Middle frontal gyrus (tissue), 1 donor: Measurements from ENCODE around the gene CLPSL1.

Experiments
- DNase-seq: peaks from one replicate; pipeline ENCODE4 v3.0.0-alpha.2; 2015; ENCODE audit warnings: low spot score; ENCODE audit errors: extremely low spot score

CLPSL1 gene

GRCh38 chr6:35795453-35796071 lies 14.7 kb downstream of the CLPSL1 start:
- no peak for DNase-seq

- DNase-seq: no peak
These were observed 15.4 kb downstream of the CLPSL1 start for GRCh38 chr6:35796236-35796635.

GRCh38 chr6:35797837-35798526 lies 17.2 kb downstream of the CLPSL1 start:
- no peak for DNase-seq

GRCh38 chr6:35798706-35799105 lies 17.9 kb downstream of the CLPSL1 start:
- no peak for DNase-seq

GRCh38 chr6:35801148-35801547 lies 20.3 kb downstream of the CLPSL1 start:
- DNase-seq: no peak

DNA sequence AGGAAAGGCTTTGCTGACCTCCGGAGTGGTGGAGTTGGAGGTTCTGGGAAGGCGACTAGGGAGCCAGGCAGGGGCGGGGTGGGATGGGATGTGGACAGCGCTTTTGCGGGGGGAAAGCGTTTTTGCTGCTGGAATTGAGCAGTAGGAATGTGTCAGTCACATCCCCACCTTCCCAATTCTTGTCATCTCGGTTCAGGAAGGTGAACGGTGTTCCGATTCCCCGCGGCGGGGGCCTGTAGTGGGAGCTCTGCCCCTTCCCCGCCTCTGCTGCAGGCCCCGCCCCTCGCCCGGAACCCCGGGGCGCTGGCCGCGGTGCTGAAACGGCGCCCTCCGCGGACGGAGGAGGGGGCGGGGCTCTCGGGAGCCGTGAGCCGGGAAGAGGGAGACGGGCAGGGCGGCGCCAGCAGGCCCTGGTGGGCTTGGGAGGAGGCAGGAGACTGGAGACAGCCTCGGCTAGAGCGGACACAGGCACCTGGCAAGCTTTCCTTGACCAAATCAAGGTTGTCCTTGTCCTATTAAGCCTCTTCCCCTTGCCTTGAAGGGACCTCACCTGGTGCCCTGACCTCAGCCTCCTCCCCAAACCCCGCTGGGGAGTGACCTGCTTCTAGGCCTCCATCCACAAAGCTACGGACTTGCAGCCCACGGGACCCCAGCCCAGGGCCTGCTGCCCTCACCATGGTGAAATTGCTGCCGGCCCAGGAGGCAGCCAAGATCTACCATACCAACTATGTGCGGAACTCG lies 24.3 kb downstream of the CLPSL1 start, which contains the start of gene LHFPL5:
Gene LHFPL5, plus strand, starts transcription at position 357 of the 741 bp plus-strand sequence. Its CDS starts 319 bp downstream, at position 676.
- no peak for DNase-seq

GRCh38 chr6:35808688-35809087 lies 27.9 kb downstream of the CLPSL1 start:
- DNase-seq: no peak

GRCh38 chr6:35809809-35810208 lies 29.0 kb downstream of the CLPSL1 start:
- DNase-seq: no peak

DNA sequence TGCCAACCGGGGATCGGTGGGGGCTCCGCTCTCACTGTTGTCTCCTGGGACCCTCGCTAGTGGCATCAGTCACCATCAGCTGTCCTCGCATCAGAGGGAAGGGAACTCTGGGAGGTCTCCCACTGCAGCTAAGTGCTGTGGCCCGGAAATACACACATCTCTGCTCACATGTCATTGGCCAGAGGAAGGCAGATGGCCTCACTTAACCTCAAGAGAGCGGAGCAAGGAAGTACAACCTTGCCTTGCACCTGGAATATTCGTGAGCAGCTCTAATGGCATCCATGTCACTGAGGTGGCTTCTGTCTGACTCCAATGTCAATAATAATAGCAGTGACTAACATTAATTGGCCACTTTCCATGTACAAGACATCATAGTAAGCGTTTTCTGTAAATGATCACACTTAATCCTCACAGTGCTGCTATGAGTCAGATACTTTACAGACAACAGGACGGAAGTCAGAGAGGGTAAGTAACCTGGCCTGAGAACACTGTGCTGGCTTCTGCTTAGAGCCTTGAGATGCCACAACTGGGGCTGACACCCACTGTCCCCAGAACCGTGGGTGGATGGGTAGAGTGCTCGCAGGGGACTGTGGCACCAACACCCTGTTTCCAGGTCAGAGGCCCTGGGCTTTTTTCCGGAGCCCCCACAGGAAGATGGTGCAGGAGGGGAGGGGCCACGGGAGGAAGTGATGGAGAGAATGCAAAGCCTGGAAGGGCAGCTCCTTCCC lies 30.3 kb downstream of the CLPSL1 start:
- no peak for DNase-seq

DNA sequence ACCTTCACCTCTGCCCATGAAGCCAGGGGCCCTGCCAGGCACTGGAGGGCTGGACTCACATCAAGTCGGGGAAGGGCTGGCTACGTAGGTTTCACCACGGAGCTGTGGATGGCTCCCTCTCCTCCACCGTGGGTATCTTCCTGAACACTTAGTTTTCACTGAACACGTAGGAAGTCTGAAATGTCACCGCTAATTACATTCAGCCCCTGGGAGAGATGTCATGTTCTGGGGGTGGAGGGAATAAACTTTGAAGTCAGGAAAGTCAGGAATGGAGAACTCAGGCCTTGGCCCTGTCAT lies 30.8 kb downstream of the CLPSL1 start:
- DNase-seq: no peak

- DNase-seq: no peak
These were observed 36.7 kb downstream of the CLPSL1 start for GRCh38 chr6:35817515-35817914.

- no peak for DNase-seq
These were observed 42.8 kb downstream of the CLPSL1 start for GRCh38 chr6:35823601-35824000.

DNA sequence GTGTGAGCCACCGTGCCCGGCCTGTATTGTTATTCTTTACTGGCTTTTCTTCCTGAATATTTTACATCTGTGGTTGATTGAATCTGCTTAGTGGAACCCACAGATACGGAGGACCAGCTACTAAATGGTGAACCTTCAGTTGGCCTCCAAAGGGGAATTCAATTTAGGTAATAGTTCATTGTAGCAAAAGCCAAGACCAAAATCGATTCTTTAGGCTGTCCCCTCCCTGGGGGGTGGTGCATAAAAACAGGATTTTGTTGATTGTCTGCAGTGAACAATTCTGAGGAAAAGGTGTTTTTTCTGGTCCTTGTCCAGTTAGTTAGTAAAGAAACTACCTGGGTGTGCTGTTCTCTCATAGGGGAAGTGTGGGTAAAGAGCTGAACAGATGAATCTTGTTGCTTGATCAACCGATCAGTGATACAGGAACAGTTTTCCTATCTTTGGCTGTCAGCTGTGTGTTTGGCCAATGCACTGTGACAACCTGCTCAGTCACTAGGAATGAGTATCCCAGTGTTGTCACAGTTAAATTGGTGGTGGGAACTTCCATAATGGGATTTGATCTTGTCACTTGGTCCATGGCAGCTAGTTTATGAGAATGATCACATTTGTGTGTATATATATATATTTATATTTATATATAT lies 43.9 kb downstream of the CLPSL1 start:
- no peak for DNase-seq

DNA sequence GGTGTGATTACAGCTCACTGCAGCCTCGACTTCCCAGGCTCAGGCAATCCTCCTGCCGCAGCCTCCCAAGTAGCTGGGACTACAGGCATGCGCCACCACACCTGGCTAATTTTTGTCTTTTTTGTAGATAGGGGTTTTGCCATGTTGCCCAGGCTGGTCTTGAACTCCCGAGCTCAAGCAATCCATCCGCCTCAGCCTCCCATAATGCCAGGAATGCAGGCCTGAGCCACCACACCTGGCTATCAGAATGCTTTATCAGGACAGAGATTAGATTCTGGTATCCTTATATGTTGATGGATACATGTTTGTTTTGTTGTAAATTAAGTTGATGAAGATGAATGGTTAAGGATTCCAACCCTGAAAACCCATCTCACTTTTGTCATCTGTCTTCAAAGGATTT lies 48.5 kb downstream of the CLPSL1 start:
- DNase-seq: no peak

- DNase-seq: no peak
These were observed 50.6 kb downstream of the CLPSL1 start for GRCh38 chr6:35831257-35832007.

DNA sequence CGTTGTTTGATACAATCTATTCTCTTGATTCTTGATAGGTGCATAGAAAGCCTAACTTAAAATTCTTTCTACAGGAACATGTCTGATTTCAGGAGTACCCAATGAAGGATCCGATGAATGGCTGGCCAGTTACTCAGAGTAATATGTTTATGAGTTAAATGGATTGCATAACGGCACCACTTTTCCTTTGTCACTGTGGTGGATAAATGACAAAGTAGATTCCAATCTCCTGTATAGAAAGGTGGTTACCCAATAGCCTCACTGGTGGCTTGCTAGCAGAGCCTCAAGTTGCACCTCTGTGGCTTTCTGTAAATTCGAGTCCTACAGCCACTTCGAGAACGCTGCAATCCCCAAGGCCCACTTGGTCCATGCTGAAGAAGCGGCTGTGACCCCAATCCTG lies 52.7 kb downstream of the CLPSL1 start:
- DNase-seq: no peak
